Measurements from ENCODE around the gene ELOVL1.
"Not testable (repeated sequence)": the region's sequence is repeated elsewhere in the genome, so short reads cannot be mapped to it uniquely, and the experiment has no call there.

The ELOVL1 gene

DNA sequence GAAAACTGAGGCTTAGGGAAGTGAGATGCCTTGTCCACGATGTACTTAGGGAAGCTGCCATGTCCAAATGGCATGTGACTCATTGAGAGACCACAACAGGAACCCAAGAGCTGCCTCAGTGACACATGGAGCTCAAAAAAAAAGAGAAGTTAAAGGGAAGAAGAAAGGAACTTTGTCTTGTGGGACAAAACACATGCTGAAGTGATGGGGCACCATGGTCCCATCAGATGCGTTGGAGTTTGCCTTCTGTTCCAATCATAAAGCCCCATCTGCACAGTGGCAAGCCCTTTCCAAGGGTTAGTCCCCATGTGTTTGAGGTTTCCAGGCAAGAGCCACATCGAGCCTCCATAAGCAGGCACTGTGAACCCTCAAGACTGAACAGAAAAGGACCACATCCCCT, 13.8 kb upstream of the ELOVL1 start:
- no peak for DNase-seq (ENCODE audit: low spot score)

DNA sequence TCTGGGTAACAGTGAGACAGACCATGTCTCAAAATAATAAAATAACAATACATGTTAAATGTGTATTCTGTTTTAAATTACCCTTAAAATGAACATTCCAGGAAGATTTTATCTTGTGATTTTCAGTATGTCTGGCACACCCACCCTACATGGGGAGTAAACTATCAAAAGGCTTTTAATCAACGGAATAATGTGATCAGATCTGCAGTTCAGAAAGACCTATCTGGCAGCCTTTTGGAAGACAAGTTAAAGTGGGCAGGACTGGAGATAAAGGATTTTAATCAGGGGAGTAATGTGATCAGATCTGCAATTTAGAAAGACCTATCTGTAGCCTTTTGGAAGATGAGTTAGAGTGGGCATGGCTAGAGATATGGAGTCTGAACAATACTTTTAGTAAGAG, 11.7 kb upstream of the ELOVL1 start:
- no peak for DNase-seq (ENCODE audit: low spot score)

DNA sequence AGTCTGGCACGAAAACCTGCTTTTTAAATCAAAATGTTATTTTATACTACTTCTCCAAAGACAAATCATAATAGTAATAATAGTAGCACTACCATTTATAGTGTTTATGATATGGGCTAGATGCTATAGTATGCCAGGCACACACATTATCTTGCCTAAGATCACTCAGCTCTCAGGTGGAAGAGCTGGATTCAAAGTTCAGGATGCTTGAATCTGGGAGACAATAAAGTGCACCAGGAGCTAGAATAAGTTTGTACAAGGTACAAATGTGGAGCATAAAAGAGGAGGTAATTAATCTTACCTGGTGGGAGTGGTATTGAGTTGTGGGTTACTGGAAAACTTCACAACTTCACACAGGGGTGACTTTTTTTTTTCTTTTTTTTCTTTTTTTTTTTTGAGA, 10.0 kb upstream of the ELOVL1 start:
- no peak for DNase-seq (ENCODE audit: low spot score)

DNA sequence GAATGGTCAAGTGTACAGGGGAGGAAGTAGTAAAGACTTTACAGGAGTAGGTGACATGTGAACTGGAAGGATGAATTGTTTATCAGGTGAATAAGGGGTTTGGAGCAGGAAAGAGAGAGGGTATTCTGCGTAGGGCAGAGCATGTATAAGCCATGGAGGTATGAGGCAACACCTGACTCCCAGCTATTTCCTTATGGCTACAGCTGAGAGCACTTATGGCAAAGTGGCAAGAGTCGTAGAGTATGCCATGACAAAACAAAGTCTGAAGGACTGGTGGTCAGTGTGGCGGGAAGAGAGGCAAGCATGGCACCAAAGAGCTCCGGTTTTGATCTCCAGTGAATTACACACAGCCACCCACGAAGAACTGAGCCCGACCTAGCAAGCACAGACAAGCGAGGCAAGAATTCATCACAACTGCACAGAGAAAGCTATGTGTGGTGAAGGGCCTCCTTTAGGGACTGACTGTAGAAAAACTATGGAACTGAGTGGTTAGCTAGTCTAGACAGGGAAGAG, 9.0 kb upstream of the ELOVL1 start:
- no peak for DNase-seq (ENCODE audit: low spot score)

DNA sequence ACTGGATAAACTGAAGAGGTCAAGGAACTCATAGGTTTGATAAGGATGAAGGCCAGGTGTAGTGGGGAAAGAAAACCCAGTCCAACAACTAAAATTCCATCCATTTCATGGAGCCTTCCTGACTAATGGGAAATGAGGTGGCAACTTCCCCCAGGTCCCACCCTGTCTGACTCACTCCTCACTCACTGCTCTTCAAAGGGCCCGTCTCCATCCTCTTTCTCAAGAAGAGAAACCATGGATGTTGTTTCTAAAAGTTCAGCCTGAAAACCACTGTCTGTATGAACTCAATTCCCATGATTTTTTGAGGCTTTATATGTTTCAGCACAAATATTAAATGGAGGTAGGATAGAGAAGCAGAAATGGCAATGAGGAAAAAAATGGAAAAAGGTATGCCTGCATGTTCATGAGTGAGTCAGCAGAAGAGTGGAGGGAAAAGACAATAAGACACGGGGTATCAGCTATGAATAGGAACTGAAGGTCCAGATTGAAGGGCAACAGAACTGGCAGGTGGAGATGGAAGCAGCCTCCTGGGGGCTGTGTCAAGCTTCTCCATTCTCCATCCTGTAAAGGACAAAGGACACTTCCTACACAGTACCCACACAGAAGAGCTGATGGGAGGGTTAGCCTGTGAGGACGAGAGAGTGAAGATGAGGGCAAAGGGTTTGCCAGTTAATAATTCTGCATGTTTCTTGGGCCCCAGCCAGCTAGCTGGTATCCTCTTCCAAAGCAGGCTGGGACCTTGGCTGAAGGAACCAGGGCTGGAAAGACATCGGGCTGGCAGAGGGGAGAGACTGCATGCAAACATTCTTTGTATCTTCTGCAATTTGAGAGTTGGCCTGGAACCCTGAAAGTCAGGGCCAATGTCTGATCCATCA, 5.5 kb upstream of the ELOVL1 start:
- no peak for DNase-seq (ENCODE audit: low spot score)

DNA sequence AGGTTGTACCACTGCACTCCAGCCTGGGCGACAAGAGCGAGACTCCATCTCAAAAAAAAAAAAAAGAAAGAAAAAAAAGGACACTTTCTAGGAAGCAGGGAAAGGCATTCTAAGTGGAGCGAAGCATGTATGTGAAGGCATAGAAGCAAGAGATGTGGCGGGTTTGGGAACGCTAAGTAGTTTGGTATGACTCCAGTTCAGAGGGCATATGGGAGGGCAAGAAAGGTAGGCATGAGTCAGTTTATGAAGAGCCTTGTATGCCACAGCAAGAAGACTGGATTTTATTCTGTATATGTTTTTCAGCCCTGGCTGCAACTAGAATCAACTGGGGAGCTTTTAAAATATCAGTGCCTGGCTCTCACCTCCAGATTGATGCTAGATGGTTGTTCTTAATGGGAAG, 4.4 kb upstream of the ELOVL1 start:
- no peak for DNase-seq (ENCODE audit: low spot score)

DNA sequence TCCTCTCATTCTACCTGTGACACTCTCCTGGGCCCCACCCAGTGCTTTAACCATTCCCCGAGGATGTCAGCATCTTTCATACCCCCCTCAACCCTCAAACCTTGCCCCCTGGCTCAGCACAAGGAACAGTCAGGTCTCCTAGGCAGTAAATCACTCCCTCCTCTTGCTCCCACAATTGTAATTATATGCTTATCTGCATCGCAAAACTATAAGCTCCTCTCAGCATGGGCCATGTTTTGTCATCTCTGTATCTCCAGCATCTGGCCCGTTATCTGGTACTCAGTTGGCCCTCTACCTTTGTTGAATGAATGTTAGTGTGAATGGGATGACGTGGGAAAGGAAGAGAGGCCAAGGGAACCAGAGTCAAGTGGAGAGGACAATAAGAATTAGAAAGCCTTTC, 2.8 kb upstream of the ELOVL1 start:
- DNase-seq (ENCODE audit: low spot score): no peak

DNA sequence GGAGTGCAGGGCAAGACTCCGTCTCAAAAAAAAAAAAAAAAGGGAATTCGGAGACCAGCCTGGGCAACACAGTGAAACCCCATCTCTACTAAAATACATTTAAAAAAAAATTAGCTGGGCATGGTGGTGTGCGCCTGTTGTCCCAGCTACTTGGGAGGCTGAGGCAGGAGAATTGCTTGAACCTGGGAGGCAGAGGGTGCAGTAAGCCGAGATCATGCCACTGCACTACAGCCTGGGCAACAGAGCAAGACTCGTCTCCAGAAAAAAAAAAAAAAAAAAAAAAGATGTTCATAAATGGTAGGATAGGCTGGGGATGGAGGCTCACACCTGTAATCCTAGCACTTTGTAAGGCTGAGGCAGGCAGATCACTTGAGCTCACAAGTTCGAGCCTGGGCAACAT, 2.0 kb upstream of the ELOVL1 start:
- not testable (repeated sequence) for DNase-seq (ENCODE audit: low spot score)

DNA sequence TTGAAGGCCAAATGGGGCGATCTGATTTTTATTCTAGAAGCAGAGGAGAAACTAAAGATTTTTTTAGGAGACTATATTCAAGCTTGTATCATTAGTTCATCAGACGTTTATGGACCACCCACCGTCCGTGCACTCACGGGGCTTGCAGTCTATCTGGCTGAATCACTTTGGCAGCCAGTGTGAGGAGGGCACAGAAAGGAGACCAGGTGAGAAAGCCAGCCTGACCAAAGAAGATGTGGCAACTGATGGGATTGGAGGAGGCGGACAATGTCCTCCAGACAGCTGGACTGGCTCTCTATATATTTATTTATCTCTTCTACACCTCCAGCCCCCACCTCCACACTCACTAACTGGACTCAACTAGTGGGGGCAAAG, 822 bp upstream of the ELOVL1 start:
- no peak for DNase-seq (ENCODE audit: low spot score)

DNA sequence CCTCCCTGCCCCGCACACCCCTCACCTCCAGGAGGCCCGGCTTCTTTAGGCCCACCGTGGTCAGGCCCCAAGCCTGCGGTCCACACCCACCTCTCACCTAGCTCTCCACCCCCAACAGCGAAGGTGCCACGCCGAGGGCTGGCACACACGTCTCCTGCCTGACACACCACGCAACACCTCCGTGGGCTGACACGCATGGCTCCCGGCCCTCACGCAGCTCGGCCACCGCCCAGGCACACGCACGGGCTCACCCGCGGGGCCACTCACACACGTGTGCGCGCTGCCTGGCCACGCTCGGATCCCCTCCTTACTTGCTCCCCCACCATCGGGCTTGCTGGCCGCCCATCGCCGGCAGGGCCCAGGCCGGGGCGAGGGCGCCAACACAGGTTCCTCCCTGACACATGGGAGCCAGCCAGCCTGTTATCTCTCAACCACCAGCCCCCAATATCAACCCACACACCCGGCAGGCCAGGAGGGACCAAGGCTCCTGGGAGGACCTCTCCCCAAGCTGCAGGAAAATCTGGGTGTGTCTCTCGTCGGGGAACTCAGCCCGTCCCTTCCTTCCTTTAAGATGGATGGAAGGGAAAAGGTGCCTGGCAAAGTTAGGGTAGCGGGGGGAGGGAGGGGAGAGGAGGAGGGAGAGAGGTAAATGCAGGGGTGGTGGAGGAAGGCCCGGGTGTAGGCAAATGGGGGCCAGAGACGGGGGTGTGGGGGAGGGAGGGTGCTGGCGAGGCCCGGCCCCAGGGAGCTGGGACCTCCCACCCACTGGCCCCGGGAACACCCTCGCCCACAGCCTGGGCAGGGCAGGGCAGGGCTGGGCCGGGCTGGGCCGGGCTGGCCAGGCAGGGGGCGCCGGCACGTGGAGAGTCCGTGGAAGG, 546 bp downstream of the ELOVL1 start:
- DNase-seq (ENCODE audit: low spot score): peak; percentile 60

DNA sequence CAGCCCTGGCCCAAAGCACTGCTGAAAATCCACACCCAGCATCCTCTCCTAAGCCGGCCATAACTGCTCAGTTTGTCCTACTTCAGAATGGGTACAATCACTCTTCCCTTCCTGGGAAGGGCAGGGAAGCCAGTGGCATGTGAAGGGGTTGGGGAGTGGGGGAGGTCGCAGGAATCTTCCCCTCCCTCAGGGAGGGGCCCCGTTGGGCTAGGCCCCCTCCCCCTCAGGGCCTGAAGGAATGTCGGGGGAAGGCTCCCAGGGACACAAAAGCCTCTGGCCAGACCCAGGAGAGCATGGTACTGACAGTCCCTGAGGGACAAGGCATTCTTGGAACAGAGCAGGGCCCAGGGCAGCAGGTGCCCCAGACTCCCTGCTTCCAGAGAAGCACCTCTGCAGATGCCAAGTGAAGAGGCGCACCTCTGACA, 1.2 kb downstream of the ELOVL1 start:
- DNase-seq (ENCODE audit: low spot score): no peak

DNA sequence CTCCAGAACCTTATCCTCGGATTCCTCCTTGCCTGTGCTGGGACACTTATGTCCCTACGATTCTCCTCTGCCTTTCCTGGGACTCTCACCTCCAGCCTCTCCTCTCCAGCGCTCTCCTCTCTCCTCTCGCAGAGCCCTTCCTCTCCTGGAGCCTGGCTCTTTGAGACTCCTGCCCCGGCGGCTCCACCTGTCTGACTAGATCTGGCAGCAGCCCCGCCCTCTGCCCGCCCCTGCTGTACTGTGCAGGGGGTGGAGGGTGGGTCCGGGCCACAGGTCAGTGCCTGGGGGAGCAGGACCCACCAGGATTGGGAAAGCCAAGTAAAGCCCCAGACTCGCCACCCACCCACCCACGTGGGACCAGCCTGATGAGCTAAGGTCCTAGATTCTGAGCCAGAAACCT, 1.6 kb downstream of the ELOVL1 start:
- DNase-seq (ENCODE audit: low spot score): no peak

DNA sequence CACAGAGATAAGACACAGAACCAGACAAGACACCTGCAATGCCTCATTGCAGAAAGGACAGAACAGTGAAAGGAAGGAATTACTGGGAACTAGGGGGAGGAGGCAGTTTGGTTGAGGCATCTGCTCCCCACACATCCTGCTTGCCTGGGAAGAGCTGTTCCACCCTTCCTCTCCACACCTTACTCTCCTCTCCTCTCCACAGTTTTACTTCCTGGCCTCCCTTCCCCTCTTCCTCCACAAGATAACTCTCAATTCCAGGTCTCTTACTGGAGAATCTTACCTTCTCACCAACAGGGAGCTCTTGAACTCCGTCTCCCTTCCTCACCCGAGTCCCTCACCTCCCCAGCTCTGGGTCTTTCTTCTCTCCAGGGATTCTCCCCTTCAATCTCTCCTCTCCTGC, 2.1 kb downstream of the ELOVL1 start:
- no peak for DNase-seq (ENCODE audit: low spot score)

DNA sequence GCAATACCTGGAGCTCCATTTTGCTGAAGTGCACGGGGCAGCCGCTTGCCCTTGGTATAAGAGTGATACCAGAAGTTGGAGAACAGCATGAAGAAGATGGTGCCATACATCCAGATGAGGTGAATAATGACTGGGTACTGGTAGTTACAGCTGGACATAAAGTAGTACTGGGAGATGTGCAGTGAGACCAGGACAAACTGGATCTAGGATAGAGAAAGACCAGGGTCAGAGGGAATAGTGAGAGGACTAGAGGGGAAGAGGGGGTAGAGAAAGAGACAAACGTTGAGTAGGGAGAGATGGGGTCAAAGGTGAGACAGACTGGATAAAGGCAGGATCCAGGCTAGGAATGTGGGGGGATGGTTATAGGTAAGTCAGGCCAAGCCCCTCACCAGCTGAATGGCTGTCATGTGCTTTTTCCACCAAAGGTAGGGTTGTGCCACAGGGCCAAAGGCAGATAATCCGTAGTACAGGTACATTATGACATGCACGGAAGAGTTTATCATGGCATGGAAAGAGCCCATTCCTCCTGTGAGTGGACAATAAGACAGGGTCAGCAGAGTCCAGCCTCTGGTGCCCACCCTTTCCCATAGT, 3.8 kb downstream of the ELOVL1 start:
- DNase-seq (ENCODE audit: low spot score): no peak

DNA sequence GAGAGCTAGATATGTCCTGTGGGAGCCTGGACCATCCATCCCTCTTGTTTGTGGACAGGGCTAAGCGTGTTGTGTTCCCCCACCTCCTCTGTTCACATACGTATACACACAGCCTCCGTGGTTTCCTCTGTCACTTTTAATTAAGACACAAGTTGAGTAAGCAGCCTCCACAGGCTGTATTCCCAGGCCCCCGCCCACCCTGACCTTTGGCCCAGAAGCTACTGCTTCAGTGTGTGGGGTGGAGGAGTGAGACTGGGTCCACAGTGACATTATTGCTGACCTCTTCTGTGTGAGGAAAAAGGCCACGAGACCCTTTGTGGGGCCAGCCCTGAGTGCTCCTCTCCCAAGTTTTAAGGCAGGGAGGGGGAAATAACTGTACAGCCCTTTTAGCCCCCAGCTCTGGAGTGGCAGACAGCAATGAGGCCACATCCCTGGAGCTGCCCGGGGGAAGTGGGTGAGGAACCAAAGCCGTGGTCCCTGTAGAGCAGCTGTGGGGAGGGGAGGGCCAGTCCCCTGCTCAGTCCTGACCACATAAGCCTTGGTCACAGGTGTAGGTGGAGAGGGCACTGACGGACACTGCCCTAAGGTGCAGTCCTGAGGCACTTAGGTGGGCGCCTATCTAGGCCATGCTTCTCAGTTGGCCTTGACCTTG, 4.4 kb downstream of the ELOVL1 start:
- DNase-seq (ENCODE audit: low spot score): no peak

DNA sequence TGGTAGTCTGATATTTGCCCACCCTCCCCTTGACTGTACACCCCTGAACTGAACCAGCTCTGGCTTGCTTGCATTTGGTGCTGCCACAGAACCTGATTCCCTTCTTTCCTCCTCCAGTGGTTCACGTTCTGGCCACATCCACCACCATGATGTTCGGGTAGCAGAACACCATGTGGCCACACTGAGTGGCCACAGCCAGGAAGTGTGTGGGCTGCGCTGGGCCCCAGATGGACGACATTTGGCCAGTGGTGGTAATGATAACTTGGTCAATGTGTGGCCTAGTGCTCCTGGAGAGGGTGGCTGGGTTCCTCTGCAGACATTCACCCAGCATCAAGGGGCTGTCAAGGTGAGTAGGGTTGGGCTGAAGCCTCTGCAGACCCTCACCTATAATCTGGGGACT, 7.2 kb downstream of the ELOVL1 start:
- DNase-seq (ENCODE audit: low spot score): no peak

DNA sequence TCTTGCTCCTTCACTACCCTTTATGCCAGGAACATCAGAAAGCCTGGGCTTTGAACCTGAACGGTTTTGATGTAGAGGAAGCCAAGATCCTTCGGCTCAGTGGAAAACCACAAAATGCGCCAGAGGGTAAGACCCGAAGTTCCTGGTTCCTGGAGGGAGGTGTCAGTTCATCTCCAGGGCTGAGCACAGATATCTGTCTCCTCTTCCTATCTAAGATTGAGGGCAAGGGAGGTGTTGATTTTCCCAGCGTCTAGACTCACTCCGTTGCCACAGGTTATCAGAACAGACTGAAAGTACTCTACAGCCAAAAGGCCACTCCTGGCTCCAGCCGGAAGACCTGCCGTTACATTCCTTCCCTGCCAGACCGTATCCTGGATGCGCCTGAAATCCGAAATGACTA, 8.1 kb downstream of the ELOVL1 start:
- DNase-seq (ENCODE audit: low spot score): no peak

DNA sequence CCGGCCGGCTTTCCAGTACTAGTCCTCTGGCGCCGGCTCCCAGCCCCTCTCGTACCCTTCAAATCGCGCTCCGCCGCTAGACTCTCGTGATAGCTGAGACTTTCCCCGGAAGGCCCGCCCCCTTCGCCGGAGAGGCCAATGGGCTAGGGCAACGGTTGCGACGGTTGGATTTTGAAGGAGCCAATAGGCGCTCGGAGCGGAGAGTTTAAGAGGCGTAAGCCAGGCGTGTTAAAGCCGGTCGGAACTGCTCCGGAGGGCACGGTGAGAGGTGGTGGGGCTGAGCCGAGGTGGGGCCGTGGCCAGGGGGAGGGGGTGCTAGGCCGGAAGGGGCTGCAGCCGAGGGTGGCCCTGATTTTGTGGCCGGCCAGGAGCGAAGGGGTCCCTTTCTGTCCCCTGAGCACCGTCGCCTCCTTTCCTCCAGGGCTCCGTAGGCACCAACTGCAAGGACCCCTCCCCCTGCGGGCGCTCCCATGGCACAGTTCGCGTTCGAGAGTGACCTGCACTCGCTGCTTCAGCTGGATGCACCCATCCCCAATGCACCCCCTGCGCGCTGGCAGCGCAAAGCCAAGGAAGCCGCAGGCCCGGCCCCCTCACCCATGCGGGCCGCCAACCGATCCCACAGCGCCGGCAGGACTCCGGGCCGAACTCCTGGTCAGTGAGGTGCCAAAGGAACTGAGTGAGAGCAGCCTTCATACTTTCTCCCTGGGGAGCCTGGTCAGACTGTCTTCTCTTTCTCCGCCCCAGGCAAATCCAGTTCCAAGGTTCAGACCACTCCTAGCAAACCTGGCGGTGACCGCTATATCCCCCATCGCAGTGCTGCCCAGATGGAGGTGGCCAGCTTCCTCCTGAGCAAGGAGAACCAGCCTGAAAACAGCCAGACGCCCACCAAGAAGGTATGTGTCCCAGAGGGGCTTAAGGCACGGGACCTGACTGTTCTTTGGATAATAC, 8.8 kb downstream of the ELOVL1 start, which contains the start of gene CDC20:
Gene CDC20, plus strand, starts transcription at position 236 of the 948 bp plus-strand sequence. Its CDS starts 235 bp downstream, at position 471.
- peak; percentile 81 for DNase-seq (ENCODE audit: low spot score)

DNA sequence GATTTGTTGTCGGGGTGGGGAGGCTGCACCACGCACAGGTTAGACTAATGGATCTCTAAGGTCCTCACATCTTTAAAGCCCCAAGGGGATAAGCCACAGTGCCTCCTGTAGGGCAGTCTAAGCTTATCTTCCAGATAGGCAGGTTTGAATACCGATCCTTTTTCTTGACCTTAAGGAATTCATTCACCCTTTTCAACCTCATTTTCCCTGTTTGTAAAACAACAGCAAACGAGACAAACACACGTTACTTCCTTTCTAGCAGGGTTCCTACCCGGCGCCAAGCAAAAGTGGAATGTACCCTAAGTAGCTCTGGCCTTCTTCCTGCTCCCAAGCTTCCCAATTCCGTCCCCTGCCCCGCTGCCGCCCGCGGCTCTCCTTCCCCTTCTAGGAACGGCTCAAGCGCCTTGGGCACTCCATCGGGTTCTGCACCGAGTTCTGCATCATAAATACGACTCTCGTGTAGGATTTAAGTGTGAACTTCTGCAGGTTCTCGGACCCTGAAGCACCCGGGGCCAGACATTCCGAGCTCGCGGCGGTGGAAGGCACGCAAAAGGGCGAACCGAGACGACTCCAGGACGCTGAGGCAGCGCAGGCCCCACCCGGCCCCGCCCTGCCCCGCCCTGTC, 9.6 kb downstream of the ELOVL1 start:
- peak; percentile 47 for DNase-seq (ENCODE audit: low spot score)

DNA sequence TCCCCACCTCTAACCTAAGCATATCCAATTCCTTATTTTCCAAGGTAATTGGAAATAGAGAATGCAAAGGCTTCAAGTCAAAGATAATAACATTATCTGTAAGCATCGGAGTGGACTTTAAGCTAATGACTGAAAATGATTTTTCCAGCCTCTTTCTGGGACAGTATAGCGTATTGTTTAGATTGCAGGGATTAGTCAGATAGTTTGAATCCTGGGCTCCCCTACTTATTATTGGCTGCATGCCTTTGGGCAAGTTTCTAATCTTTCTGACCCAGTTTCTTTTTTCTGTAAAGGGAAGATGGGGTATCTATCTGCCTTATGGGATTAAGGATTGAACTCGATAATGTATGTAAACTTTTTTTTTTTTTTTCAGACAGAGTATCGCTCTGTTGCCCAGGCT, 10.6 kb downstream of the ELOVL1 start:
- no peak for DNase-seq (ENCODE audit: low spot score)

All from HuH-7.5 (cell line).